B cell (primary cell): ENCODE measurements around the gene TBC1D9B. TPM values are rescaled to one million over a fixed set of nuclear protein-coding genes. Genes with fewer than 3 reads are reported as not detected.

Source experiments
- ATAC-seq: fragments of 200-7000 bp; cut with Tn5 transposase; one replicate; pipeline ENCODE4 v1.10.0; 2021; ENCODE audit warnings: low read depth, mild to moderate bottlenecking, moderate number of reproducible peaks, moderate library complexity
- CTCF ChIA-PET: fragments of 350-600 bp; sonication (Branson Sonifier 250); formaldehyde crosslinking; loops from one replicate; lab custom pipeline; 2021; ENCODE audit warnings: antibody characterized with exemption, inconsistent platforms; lab: Charles Lee
- POLR2A ChIA-PET: fragments of 350-600 bp; sonication (Branson Sonifier 250); formaldehyde crosslinking; loops from one replicate; lab custom pipeline; 2021; ENCODE audit warnings: antibody characterized with exemption; lab: Charles Lee
- DNase-seq: peaks from one replicate; pipeline ENCODE4 v3.0.0; 2013
- H2AFZ ChIP-seq: 2 replicates; pipeline ENCODE4 v1.6.1; 2012; ENCODE audit warnings: mild to moderate bottlenecking, low read depth, low read length; ENCODE audit not compliant: insufficient read depth, poor library complexity, severe bottlenecking
- H3K27ac ChIP-seq, 2 donors: 1 replicate in 1 of 2; 2 replicates in 1 of 2; pipeline ENCODE4 v1.5.1; 2012 to 2013; ENCODE audit warnings: low read length in 2 of 2, mild to moderate bottlenecking in 2 of 2, moderate library complexity in 1 of 2
- H3K27me3 ChIP-seq, 4 experiments: fragments of 200-600 bp in 1 of 4; sonication (generic) in 1 of 4; replicated peaks in 1 of 4; 1 replicate in 2 of 4; 2 replicates in 2 of 4; pipeline versions ENCODE4 v1.6.1 to v1.7.0; 2013 to 2016; ENCODE audit warnings: low read length in 3 of 4, mild to moderate bottlenecking in 2 of 4, mixed read lengths in 1 of 4, moderate library complexity in 1 of 4; ENCODE audit not compliant: insufficient read depth in 4 of 4, control insufficient read depth in 3 of 4; ENCODE audit errors: control extremely low read depth in 1 of 4
- H3K36me3 ChIP-seq, 2 experiments: replicated peaks in 1 of 2; 1 replicate in 1 of 2; 2 replicates in 1 of 2; pipeline versions ENCODE4 v1.6.1 to v1.7.1; 2013; ENCODE audit warnings: low read length in 1 of 2; ENCODE audit not compliant: insufficient read depth in 2 of 2, control insufficient read depth in 1 of 2; ENCODE audit errors: control extremely low read depth in 1 of 2, extremely low read depth in 1 of 2
- H3K4me1 ChIP-seq, 2 donors: fragments of 200-600 bp in 1 of 2; sonication (generic) in 1 of 2; 1 replicate in 1 of 2; 2 replicates in 1 of 2; pipeline versions ENCODE4 v1.5.1 to v1.6.1; 2013 to 2017; ENCODE audit warnings: low read length in 2 of 2; ENCODE audit not compliant: control insufficient read depth in 2 of 2, insufficient read depth in 2 of 2
- H3K4me2 ChIP-seq: replicated peaks from 2 replicates; pipeline ENCODE3; 2012; ENCODE audit warnings: mild to moderate bottlenecking, low read depth, low read length; ENCODE audit not compliant: poor library complexity, severe bottlenecking
- H3K4me3 ChIP-seq, 5 experiments: fragments of 200-600 bp in 1 of 5; sonication (generic) in 1 of 5; 1 replicate in 3 of 5; 2 replicates in 2 of 5; pipeline versions ENCODE4 v1.5.1 to v1.7.0; 2011 to 2016; ENCODE audit warnings: low read length in 4 of 5, mild to moderate bottlenecking in 4 of 5, low read depth in 2 of 5, control low read depth in 1 of 5, moderate library complexity in 1 of 5; ENCODE audit not compliant: insufficient read depth in 1 of 5; ENCODE audit errors: control extremely low read depth in 1 of 5, extremely low read depth in 1 of 5
- H3K79me2 ChIP-seq: fragments of 200-600 bp; sonication (generic); one replicate; pipeline ENCODE4 v1.6.0; 2016; ENCODE audit warnings: low read length; ENCODE audit not compliant: control insufficient read depth, insufficient read depth
- H3K9ac ChIP-seq: fragments of 200-600 bp; sonication (generic); 2 replicates; pipeline ENCODE4 v1.6.1; 2017; ENCODE audit warnings: mild to moderate bottlenecking, low read length, moderate library complexity
- H3K9me3 ChIP-seq, 3 donors: one replicate each; pipeline versions ENCODE4 v1.6.1 to v1.7.1; 2013; ENCODE audit warnings: low read length in 2 of 3; ENCODE audit not compliant: control insufficient read depth in 2 of 3, insufficient read depth in 1 of 3; ENCODE audit errors: control extremely low read depth in 1 of 3
- H4K20me1 ChIP-seq: 2 replicates; pipeline ENCODE4 v1.6.0; 2012; ENCODE audit warnings: mild to moderate bottlenecking, low read length; ENCODE audit not compliant: insufficient read depth, control insufficient read depth, poor library complexity, severe bottlenecking
- H3K27ac Mint-ChIP-seq: one replicate; pipeline ENCODE4 v1.8.0; 2021; ENCODE audit warnings: mixed read lengths
- H3K27me3 Mint-ChIP-seq: one replicate; pipeline ENCODE4 v1.8.0; 2021; ENCODE audit warnings: mixed read lengths
- H3K4me1 Mint-ChIP-seq: one replicate; pipeline ENCODE4 v1.8.0; 2021; ENCODE audit warnings: mixed read lengths
- H3K4me3 Mint-ChIP-seq: one replicate; pipeline ENCODE4 v1.8.0; 2021; ENCODE audit warnings: mixed read lengths
- H3K9me3 Mint-ChIP-seq: one replicate; pipeline ENCODE4 v1.8.0; 2022; ENCODE audit warnings: mixed read lengths; ENCODE audit not compliant: insufficient read depth
- CTCF ChIP-seq: fragments of 200-600 bp; IDR thresholded peaks from one replicate; pipeline ENCODE4 v1.8.0; 2022; ENCODE audit warnings: antibody characterized with exemption, mild to moderate bottlenecking
- EZH2 ChIP-seq: IDR thresholded peaks from 2 replicates; pipeline ENCODE4 v1.6.1; 2012; ENCODE audit warnings: borderline replicate concordance, low read depth, mild to moderate bottlenecking, moderate library complexity, low read length; ENCODE audit not compliant: insufficient read depth, poor library complexity, severe bottlenecking
- WGBS: methylation state at CpG from one replicate; pipeline ENCODE4 v1.1.5; 2013; ENCODE audit warnings: missing lambda C conversion rate; ENCODE audit not compliant: insufficient coverage; 5-methylcytosine and 5-hydroxymethylcytosine counted together
- intact Hi-C: fragments of 100-400 bp; cut with micrococcal nuclease; formaldehyde crosslinking; loops from one replicate; pipeline ENCODE4 v1.10.0; 2022
- polyA plus RNA-seq: library from polyadenylated mRNA; depleted of rRNA; stranded (reverse); fragments of >200 nt; gene quantifications from 2 replicates; pipeline ENCODE4 v1.2.3, GENCODE V29; 2012
- total RNA-seq, 2 donors: library from RNA; stranded (reverse); fragments of 120-200 nt in 1 of 2; gene quantifications; 1 replicate in 1 of 2; 2 replicates in 1 of 2; pipeline versions ENCODE4 v1.2.3 to v1.2.4, GENCODE V29; 2013 to 2022

The TBC1D9B gene
- total and polyA plus RNA-seq, 2 donors (not counting 1 experiment from before 2014, with no cell fraction given), result 143 to 144 TPM

- peaks cover 4% of the 10 kb centered on the region for H3K9me3 Mint-ChIP-seq
- Histone ChIP-seq H3K4me3 (no peak overlapping the region), H3K79me2 (no peaks in the 10 kb centered on the region), H3K4me1 (no peaks in the 10 kb centered on the region), H3K27ac (no peak overlapping the region), H2AFZ (no peak overlapping the region), H3K36me3 (peaks cover 8 to 67% of the 10 kb centered on the region in 2 experiments), H4K20me1 (no peaks in the 10 kb centered on the region), H3K9ac (no peak overlapping the region), H3K27me3 (no peaks in the 10 kb centered on the region), H3K4me2 (no peak overlapping the region), H3K9me3 (peaks cover 2 to 21% (median 13%) of the 10 kb centered on the region in 3 donors)
- ATAC-seq (no peak), DNase-seq (no peak)
- ChIA-PET POLR2A (no interaction called here), CTCF (no interaction called here)
- 92% methylated on average over 11 of the region's 14 CpGs for WGBS
- intact Hi-C loops, result no loop called here
- H3K27ac Mint-ChIP-seq, result no peak overlapping the region
- H3K4me1 Mint-ChIP-seq, result no peaks in the 10 kb centered on the region
- TF ChIP-seq EZH2 (no peak), CTCF (no peak)
- no peaks in the 10 kb centered on the region for H3K27me3 Mint-ChIP-seq
- H3K4me3 Mint-ChIP-seq, result no peak overlapping the region
Measured at GRCh38 chr5:179886190-179886911, 21.3 kb downstream of the TBC1D9B start.

DNA sequence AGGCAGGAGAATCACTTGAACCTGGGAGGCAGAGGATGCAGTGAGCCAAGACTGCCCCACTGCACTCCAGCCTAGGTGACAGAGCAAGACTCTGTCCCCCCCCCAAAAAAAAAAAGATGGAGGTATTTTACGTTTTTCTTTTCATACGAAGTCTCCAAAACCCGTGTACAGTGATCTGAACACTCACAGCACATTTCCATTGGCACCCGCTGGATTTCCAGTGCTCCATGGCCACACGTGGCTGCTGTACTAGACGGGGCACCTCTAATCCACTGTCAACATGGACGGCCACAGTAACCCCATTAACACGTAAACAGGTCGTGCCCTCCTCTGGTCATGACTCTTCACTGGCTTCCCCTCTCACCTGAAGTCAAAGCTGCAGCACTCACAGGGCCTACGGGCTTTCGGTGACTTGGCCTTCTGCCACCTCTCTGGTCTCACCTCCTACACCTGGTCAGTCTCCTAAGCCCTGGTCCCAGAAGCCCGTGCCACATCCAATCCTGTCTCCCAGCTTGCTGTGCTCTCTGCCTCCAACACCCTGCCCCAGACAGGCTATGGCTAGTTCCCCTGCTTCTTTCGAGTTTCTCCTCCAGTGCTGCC lies 22.1 kb downstream of the TBC1D9B start:
- Histone ChIP-seq H2AFZ (no peak overlapping the region), H3K27me3 (no peaks in the 10 kb centered on the region), H3K4me1 (no peaks in the 10 kb centered on the region), H3K4me3 (no peak overlapping the region), H3K4me2 (no peak overlapping the region), H3K36me3 (peaks cover 8 to 59% of the 10 kb centered on the region in 2 experiments), H3K9me3 (peaks cover 2 to 21% (median 13%) of the 10 kb centered on the region in 3 donors), H3K9ac (no peak overlapping the region), H3K27ac (no peak overlapping the region), H3K79me2 (no peaks in the 10 kb centered on the region), H4K20me1 (no peaks in the 10 kb centered on the region)
- ChIA-PET CTCF (no interaction called here), POLR2A (interaction anchor here (0.6 kb wide), 1 partner anchor 182 kb away, joined by 3 read pairs; no protein-coding TSS in a partner anchor)
- Mint-ChIP-seq H3K4me3 (no peak overlapping the region), H3K27ac (no peak overlapping the region), H3K27me3 (no peaks in the 10 kb centered on the region), H3K4me1 (no peaks in the 10 kb centered on the region), H3K9me3 (peaks cover 4% of the 10 kb centered on the region)
- DNase-seq (no peak), ATAC-seq (no peak)
- no peak for TF ChIP-seq EZH2
- no peak for TF ChIP-seq CTCF
- WGBS, result 100% methylated on average over 13 of the region's 13 CpGs
- intact Hi-C loops, result no loop called here
